GM12875 (cell line): Measurements from ENCODE around the gene MEIS2.

ENCODE experiments used
- H3K4me3 ChIP-seq: one replicate; pipeline ENCODE4 v1.5.1; 2011; ENCODE audit warnings: low read depth, low read length, control low read depth
- CTCF ChIP-seq: IDR thresholded peaks from 2 replicates; pipeline ENCODE4 v1.5.1; 2011; ENCODE audit warnings: low read depth, mild to moderate bottlenecking, control low read depth, inconsistent platforms, low read length, moderate library complexity, borderline replicate concordance; ENCODE audit not compliant: insufficient read depth

The MEIS2 gene

GRCh38 chr15:37094915-37095711 is 5.2 kb downstream of the MEIS2 start:
- H3K4me3 ChIP-seq: peak overlapping the region; percentile 16
- TF ChIP-seq CTCF: no peak

- no peak for TF ChIP-seq CTCF
- no peak overlapping the region for H3K4me3 ChIP-seq
Observed at GRCh38 chr15:37094333-37094914, 5.9 kb downstream of the MEIS2 start.

GRCh38 chr15:37093480-37094332 is 6.6 kb downstream of the MEIS2 start:
- no peak overlapping the region for H3K4me3 ChIP-seq
- no peak for TF ChIP-seq CTCF

- no peak for TF ChIP-seq CTCF
- no peak overlapping the region for H3K4me3 ChIP-seq
Observed at GRCh38 chr15:37090543-37091175, 9.7 kb downstream of the MEIS2 start.

GRCh38 chr15:37088436-37088835 is 11.9 kb downstream of the MEIS2 start:
- no peak for TF ChIP-seq CTCF
- H3K4me3 ChIP-seq: no peak overlapping the region

GRCh38 chr15:37087131-37087588 is 13.2 kb downstream of the MEIS2 start:
- H3K4me3 ChIP-seq: no peak overlapping the region
- TF ChIP-seq CTCF: no peak
